ENCODE results near the gene CHPF.

The CHPF gene

GRCh38 chr2:219567791-219568361 lies 24.3 kb upstream of the CHPF start:
- no peak for DNase-seq

GRCh38 chr2:219567131-219567530 lies 23.5 kb upstream of the CHPF start:
- no peak for DNase-seq

- no peak for DNase-seq
These were observed 23.0 kb upstream of the CHPF start for GRCh38 chr2:219566640-219567039.

GRCh38 chr2:219565130-219566080 lies 21.8 kb upstream of the CHPF start:
- DNase-seq = no peak

GRCh38 chr2:219563271-219563928 lies 19.8 kb upstream of the CHPF start:
- DNase-seq = no peak

- no peak for DNase-seq
These were observed 18.7 kb upstream of the CHPF start for GRCh38 chr2:219562049-219563020.

- DNase-seq = no peak
These were observed 17.8 kb upstream of the CHPF start for GRCh38 chr2:219561179-219562048.

- no peak for DNase-seq
These were observed 17.2 kb upstream of the CHPF start for GRCh38 chr2:219560893-219561178.

GRCh38 chr2:219560037-219560892 lies 16.7 kb upstream of the CHPF start:
- no peak for DNase-seq

- DNase-seq = no peak
These were observed 15.7 kb upstream of the CHPF start for GRCh38 chr2:219559156-219559915.

- DNase-seq = no peak
These were observed 14.5 kb upstream of the CHPF start for GRCh38 chr2:219557791-219558785.

- DNase-seq = no peak
These were observed 13.7 kb upstream of the CHPF start for GRCh38 chr2:219557320-219557719.

GRCh38 chr2:219556413-219556812 lies 12.8 kb upstream of the CHPF start:
- no peak for DNase-seq

- DNase-seq = no peak
These were observed 12.3 kb upstream of the CHPF start for GRCh38 chr2:219555956-219556355.

- DNase-seq = no peak
These were observed 10.7 kb upstream of the CHPF start for GRCh38 chr2:219554350-219554749.

- DNase-seq = no peak
These were observed 9.9 kb upstream of the CHPF start for GRCh38 chr2:219553463-219553963.

- DNase-seq = no peak
These were observed 9.5 kb upstream of the CHPF start for GRCh38 chr2:219553168-219553417.

- peak; percentile 83 for DNase-seq
These were observed 9.0 kb upstream of the CHPF start for GRCh38 chr2:219552382-219553167.
